GM21825 (cell line): ENCODE results near the gene RNF43.

Experiments used
- ATAC-seq: cut with Tn5 transposase; IDR thresholded peaks from one replicate; pipeline ENCODE4 v1.9.1; 2021; ENCODE audit warnings: mild to moderate bottlenecking, moderate library complexity; ENCODE audit not compliant: unreplicated experiment

The RNF43 gene

GRCh38 chr17:58417300-58418092 lies at the start of gene RNF43:
Gene RNF43, minus strand, starts transcription at chr17:58417534. Its CDS starts 1,957 bp downstream, at chr17:58415577.
- ATAC-seq: peak; percentile 95

GRCh38 chr17:58455491-58455890 lies 38.2 kb upstream of the RNF43 start:
- ATAC-seq: no peak

- ATAC-seq: no peak
Measured at GRCh38 chr17:58452738-58453137, 35.4 kb upstream of the RNF43 start.

- no peak for ATAC-seq
Measured at GRCh38 chr17:58447039-58447975, 30.0 kb upstream of the RNF43 start.

- no peak for ATAC-seq
Measured at GRCh38 chr17:58446086-58446485, 28.8 kb upstream of the RNF43 start.

GRCh38 chr17:58436805-58437239 lies 19.5 kb upstream of the RNF43 start:
- no peak for ATAC-seq

GRCh38 chr17:58436245-58436644 lies 18.9 kb upstream of the RNF43 start:
- no peak for ATAC-seq

GRCh38 chr17:58432806-58433573 lies 15.7 kb upstream of the RNF43 start:
- no peak for ATAC-seq

- no peak for ATAC-seq
Measured at GRCh38 chr17:58427807-58428206, 10.5 kb upstream of the RNF43 start.

- no peak for ATAC-seq
Measured at GRCh38 chr17:58421711-58422110, 4.4 kb upstream of the RNF43 start.

GRCh38 chr17:58420827-58421226 lies 3.5 kb upstream of the RNF43 start:
- ATAC-seq: no peak

- ATAC-seq: no peak
Measured at GRCh38 chr17:58416937-58417299, 416 bp downstream of the RNF43 start.

GRCh38 chr17:58416396-58416795 lies 938 bp downstream of the RNF43 start:
- no peak for ATAC-seq

GRCh38 chr17:58415371-58416055 lies 1.8 kb downstream of the RNF43 start:
- no peak for ATAC-seq

GRCh38 chr17:58414596-58414997 lies 2.7 kb downstream of the RNF43 start:
- no peak for ATAC-seq

- no peak for ATAC-seq
Measured at GRCh38 chr17:58413684-58414083, 3.6 kb downstream of the RNF43 start.

- no peak for ATAC-seq
Measured at GRCh38 chr17:58412961-58413586, 4.3 kb downstream of the RNF43 start.

GRCh38 chr17:58412064-58412703 lies 5.2 kb downstream of the RNF43 start:
- no peak for ATAC-seq

- no peak for ATAC-seq
Measured at GRCh38 chr17:58411408-58411894, 5.9 kb downstream of the RNF43 start.
